GM12878 (cell line): Measurements from ENCODE around the gene ORAI3. TPM values are rescaled to one million over a fixed set of nuclear protein-coding genes. Genes with fewer than 3 reads are reported as not detected.
A peak's percentile ranks its signal among the peaks of the same experiment; 100 is the strongest.

Experiments
- ATF7 ChIP-seq: fragments of 450-650 bp; IDR thresholded peaks from 2 replicates; pipeline ENCODE4 v1.6.1; 2016; ENCODE audit warnings: low read depth, mild to moderate bottlenecking
- CBX3 ChIP-seq: fragments of 200-600 bp; sonication (generic); IDR thresholded peaks from 2 replicates; pipeline ENCODE4 v1.6.1; 2016; ENCODE audit warnings: low read depth, borderline replicate concordance
- CBX5 ChIP-seq: sonication (generic); IDR thresholded peaks from 2 replicates; pipeline ENCODE4 v1.6.1; 2016; ENCODE audit warnings: low read depth, moderate library complexity, mild to moderate bottlenecking, inconsistent platforms
- CHD2 ChIP-seq: IDR thresholded peaks from 2 replicates; pipeline ENCODE4 v1.6.1; 2011; ENCODE audit warnings: low read depth, low read length, improper control_type of control experiment, borderline replicate concordance
- CHD4 ChIP-seq: fragments of 200-600 bp; sonication (generic); IDR thresholded peaks from 2 replicates; pipeline ENCODE4 v1.6.1; 2016; ENCODE audit warnings: mild to moderate bottlenecking
- E2F4 ChIP-seq: IDR thresholded peaks from 2 replicates; pipeline ENCODE4 v1.6.1; 2012; ENCODE audit warnings: low read depth, low read length, improper control_type of control experiment
- EED ChIP-seq: sonication (generic); IDR thresholded peaks from 2 replicates; pipeline ENCODE4 v1.6.1; 2016; ENCODE audit warnings: antibody characterized with exemption, low read depth
- FOS ChIP-seq: IDR thresholded peaks from 3 replicates; pipeline ENCODE4 v1.6.1; 2011; ENCODE audit warnings: borderline replicate concordance; ENCODE audit not compliant: insufficient read length; ENCODE audit errors: extremely low read depth
- FOXM1 ChIP-seq: IDR thresholded peaks from 2 replicates; pipeline ENCODE4 v1.6.1; 2012; ENCODE audit warnings: low read depth, mild to moderate bottlenecking, inconsistent platforms, low read length, moderate library complexity
- HCFC1 ChIP-seq: fragments of 150-350 bp; IDR thresholded peaks from 2 replicates; pipeline ENCODE4 v1.6.1; 2014; ENCODE audit warnings: low read length
- IKZF1 ChIP-seq: fragments of 450-650 bp; conservative IDR thresholded peaks from 2 replicates; pipeline ENCODE4 v1.6.1; 2017; ENCODE audit warnings: antibody characterized with exemption, mild to moderate bottlenecking
- IRF3 ChIP-seq: fragments of 450-650 bp; IDR thresholded peaks from 2 replicates; pipeline ENCODE4 v1.6.1; 2014; ENCODE audit warnings: mild to moderate bottlenecking
- KDM1A ChIP-seq: fragments of 200-600 bp; sonication (generic); IDR thresholded peaks from 2 replicates; pipeline ENCODE4 v1.6.1; 2016; ENCODE audit warnings: borderline replicate concordance
- MYB ChIP-seq: fragments of 150-350 bp; IDR thresholded peaks from 2 replicates; pipeline ENCODE4 v1.6.1; 2014; ENCODE audit warnings: mild to moderate bottlenecking, low read depth, low read length, borderline replicate concordance
- NFYA ChIP-seq: IDR thresholded peaks from 2 replicates; pipeline ENCODE4 v1.6.1; 2011; ENCODE audit warnings: low read depth, mild to moderate bottlenecking, low read length, improper control_type of control experiment, borderline replicate concordance
- NR2C2 ChIP-seq: IDR thresholded peaks from 2 replicates; pipeline ENCODE4 v1.6.1; 2011; ENCODE audit warnings: borderline replicate concordance, low read depth; ENCODE audit not compliant: control insufficient read depth, insufficient read length
- PML ChIP-seq: IDR thresholded peaks from 2 replicates; pipeline ENCODE4 v1.6.1; 2012; ENCODE audit warnings: low read length, inconsistent platforms
- POLR2AphosphoS5 ChIP-seq: IDR thresholded peaks from 2 replicates; pipeline ENCODE4 v1.6.1; 2011; ENCODE audit warnings: mild to moderate bottlenecking, low read length, inconsistent platforms
- RAD51 ChIP-seq: fragments of 450-650 bp; IDR thresholded peaks from 2 replicates; pipeline ENCODE4 v1.6.1; 2016; ENCODE audit warnings: moderate library complexity, mild to moderate bottlenecking, inconsistent platforms
- RCOR1 ChIP-seq: conservative IDR thresholded peaks from 2 replicates; pipeline ENCODE4 v1.6.1; 2012; ENCODE audit warnings: low read depth, low read length, improper control_type of control experiment
- RELA ChIP-seq: fragments of 450-650 bp; IDR thresholded peaks from 2 replicates; pipeline ENCODE4 v1.8.0; 2014; ENCODE audit warnings: borderline replicate concordance; ENCODE audit not compliant: partially characterized antibody
- SMARCA5 ChIP-seq: fragments of 450-650 bp; IDR thresholded peaks from 2 replicates; pipeline ENCODE4 v1.6.1; 2017; ENCODE audit warnings: mild to moderate bottlenecking
- STAT1 ChIP-seq: fragments of 450-650 bp; conservative IDR thresholded peaks from 2 replicates; pipeline ENCODE4 v1.6.1; 2014; ENCODE audit warnings: antibody characterized with exemption, mild to moderate bottlenecking
- TARDBP ChIP-seq: IDR thresholded peaks from 2 replicates; pipeline ENCODE4 v1.6.1; 2016; ENCODE audit warnings: borderline replicate concordance
- WRNIP1 ChIP-seq: IDR thresholded peaks from 2 replicates; pipeline ENCODE4 v1.6.1; 2011; ENCODE audit warnings: low read depth, low read length, improper control_type of control experiment, borderline replicate concordance
- ZBED1 ChIP-seq: IDR thresholded peaks from 2 replicates; pipeline ENCODE4 v1.6.1; 2016; ENCODE audit warnings: borderline replicate concordance
- ZBTB11 ChIP-seq: fragments of 450-650 bp; formaldehyde crosslinking; IDR thresholded peaks from 2 replicates; pipeline ENCODE4 v1.5.0; 2022; ENCODE audit warnings: mild to moderate bottlenecking, missing genetic modification characterization
- ZNF207 ChIP-seq: fragments of 450-650 bp; IDR thresholded peaks from 2 replicates; pipeline ENCODE4 v1.6.1; 2014; ENCODE audit warnings: antibody characterized with exemption, mild to moderate bottlenecking, borderline replicate concordance
- ZZZ3 ChIP-seq: IDR thresholded peaks from 2 replicates; pipeline ENCODE4 v1.6.1; 2011; ENCODE audit warnings: low read depth; ENCODE audit not compliant: control insufficient read depth, insufficient read length
- polyA plus RNA-seq, 11 experiments: library from polyadenylated mRNA; depleted of rRNA in 4 of 11; unstranded in 6 of 11; stranded (reverse) in 5 of 11; fragments of >200 nt; fragmentation: Nextera tagmentation in 4 of 11; fragmentation: Illumina TruSeq in 1 of 11; extraction: Ambion mirVana in 4 of 11; extraction: Trizol in 1 of 11; gene quantifications; 1 replicate in 1 of 11; 2 replicates in 10 of 11; pipeline versions ENCODE4 v1.2.1 to v1.2.3, GENCODE V29; 2011 to 2016; ENCODE audit warnings: inconsistent platforms in 2 of 11, missing spikeins in 2 of 11, low read depth in 1 of 11
- total RNA-seq, 4 experiments: library from RNA; depleted of rRNA in 3 of 4; stranded (reverse); fragments of >200 nt in 3 of 4; fragmentation: Illumina TruSeq in 1 of 4; extraction: Trizol in 1 of 4; gene quantifications; 2 replicates each; pipeline versions ENCODE4 v1.2.1 to v1.2.3, GENCODE V29; 2013 to 2021

Gene ORAI3
- total and polyA plus RNA-seq, 10 of the 15 experiments (the other 5 are each of a cell fraction or from before 2014, with no cell fraction given), result 3.4 to 21.9 (median 16.2) TPM

GRCh38 chr16:30922420-30922959 is 26.4 kb upstream of the ORAI3 start (continued):
- TF ChIP-seq NR2C2 (peak; percentile 96), RAD51 (no peak), CBX3 (no peak), ZZZ3 (no peak), IKZF1 (peak; percentile 100), ZNF207 (peak; percentile 23; the same call in 1 of the 2 replicates), CBX5 (no peak), PML (no peak), EED (no peak), CHD2 (peak; percentile 96), MYB (no peak; the same call in 1 of the 2 replicates), WRNIP1 (no peak; the same call in 1 of the 2 replicates), SMARCA5 (peak; percentile 86), TARDBP (peak; percentile 99), ZBTB11 (CRISPR knock-in tag) (no peak), NFYA (no peak), POLR2AphosphoS5 (no peak), FOXM1 (no peak), E2F4 (peak; percentile 69), ATF7 (peak; percentile 28; the same call in 1 of the 2 replicates), IRF3 (no peak; the same call in 1 of the 2 replicates), CHD4 (no peak), RELA (no peak), RCOR1 (0 out of 2 replicates have a peak, but pooled peaks have one; percentile 50), HCFC1 (peak; percentile 97), STAT1 (no peak; the same call in 1 of the 2 replicates), ZBED1 (no peak), KDM1A (no peak), FOS (no peak)
